K562 (cell line): ENCODE measurements around the gene CAPN14. TPM values are rescaled to one million over a fixed set of nuclear protein-coding genes. Genes with fewer than 3 reads are reported as not detected.

Experiments used
- ATAC-seq: fragments of 200-7000 bp; cut with Tn5 transposase; 3 replicates; pipeline ENCODE4 v1.9.1; 2020; ENCODE audit warnings: moderate library complexity
- BruUV-seq: library from RNA; stranded (reverse); fragments of 400-500 nt; replicated peaks from 2 replicates; lab custom pipeline; 2021; lab: Mats Ljungman, UMichigan
- CTCF ChIA-PET: fragments of 300-600 bp; formaldehyde crosslinking; extraction: SDS; loops from one replicate; lab custom pipeline; 2021; ENCODE audit warnings: low intra/inter-chr PET ratio; lab: Yijun Ruan, JAX
- POLR2A ChIA-PET: fragments of 300-600, 350-650 bp; sonication (Branson Sonifier 250); formaldehyde crosslinking; extraction: SDS; loops from one replicate; lab custom pipeline; 2021; ENCODE audit warnings: antibody characterized with exemption, inconsistent platforms; lab: Yijun Ruan, JAX
- DNase-seq, 4 experiments: peaks; one replicate each; pipeline versions ENCODE4 v3.0.0 to v3.0.0-alpha.2; 2011 to 2018; ENCODE audit warnings: low spot score in 3 of 4, mixed read lengths in 3 of 4; ENCODE audit errors: extremely low read depth in 1 of 4
- FAIRE-seq: peaks from 2 replicates; lab custom pipeline; 2011; peaks lifted over from hg19 to GRCh38; lab: Jason Lieb, UNC
- H2AFZ ChIP-seq: 2 replicates; pipeline ENCODE4 v1.6.0; 2011; ENCODE audit warnings: low read depth, low read length, control low read depth, inconsistent platforms
- H3K27ac ChIP-seq: fragments of 200-600 bp; 3 replicates; pipeline ENCODE4 v1.8.0; 2011; ENCODE audit warnings: low read depth, mild to moderate bottlenecking, control low read depth, inconsistent platforms, low read length, moderate library complexity, mixed read lengths; ENCODE audit errors: extremely low read depth
- H3K27me3 ChIP-seq, 2 experiments: fragments of 300-600 bp in 1 of 2; 2 replicates in 1 of 2; 3 replicates in 1 of 2; pipeline versions ENCODE4 v1.6.0 to v1.8.0; 2011; ENCODE audit warnings: inconsistent platforms in 2 of 2, low read length in 2 of 2, mild to moderate bottlenecking in 1 of 2, mixed read lengths in 1 of 2, moderate library complexity in 1 of 2; ENCODE audit not compliant: control insufficient read depth in 2 of 2, insufficient read depth in 2 of 2
- H3K36me3 ChIP-seq: fragments of 300-600 bp; 3 replicates; pipeline ENCODE4 v1.8.0; 2011; ENCODE audit warnings: mild to moderate bottlenecking, low read length, inconsistent platforms; ENCODE audit not compliant: control insufficient read depth, insufficient read depth
- H3K4me1 ChIP-seq, 2 experiments: fragments of 200-600 bp in 1 of 2; replicated peaks in 1 of 2; 2 replicates in 1 of 2; 3 replicates in 1 of 2; pipeline versions ENCODE4 v1.5.1 to v1.8.0; 2011; ENCODE audit warnings: inconsistent platforms in 2 of 2, low read length in 2 of 2, mild to moderate bottlenecking in 1 of 2, mixed read lengths in 1 of 2, moderate library complexity in 1 of 2; ENCODE audit not compliant: control insufficient read depth in 2 of 2, insufficient read depth in 2 of 2
- H3K4me2 ChIP-seq: 2 replicates; pipeline ENCODE4 v1.6.1; 2011; ENCODE audit warnings: low read length, control low read depth, inconsistent platforms, mixed read lengths; ENCODE audit not compliant: insufficient read depth
- H3K4me3 ChIP-seq: fragments of 200-600 bp; sonication (generic), shearing (Covaris generic); 2 replicates; pipeline ENCODE4 v1.5.1; 2016; ENCODE audit warnings: control low read depth, inconsistent platforms
- H3K79me2 ChIP-seq: fragments of 200-600 bp; 3 replicates; pipeline ENCODE4 v1.8.0; 2011; ENCODE audit warnings: low read length, inconsistent platforms; ENCODE audit not compliant: control insufficient read depth, insufficient read depth
- H3K9ac ChIP-seq, 2 experiments: 2 replicates each; pipeline versions ENCODE4 v1.6.0 to v1.6.1; 2011; ENCODE audit warnings: low read depth in 2 of 2, low read length in 2 of 2, control low read depth in 1 of 2, inconsistent platforms in 1 of 2, mild to moderate bottlenecking in 1 of 2, mixed read lengths in 1 of 2; ENCODE audit not compliant: insufficient read depth in 1 of 2
- H3K9me1 ChIP-seq: one replicate; pipeline ENCODE4 v1.6.0; 2011; ENCODE audit warnings: inconsistent platforms, mild to moderate bottlenecking, low read length, moderate library complexity; ENCODE audit not compliant: control insufficient read depth, insufficient read depth
- H3K9me3 ChIP-seq: replicated peaks from 2 replicates; pipeline ENCODE4 v1.5.1; 2011; ENCODE audit warnings: low read depth, low read length, inconsistent platforms; ENCODE audit not compliant: control insufficient read depth, insufficient read depth
- H4K20me1 ChIP-seq: replicated peaks from 2 replicates; pipeline ENCODE4 v1.6.1; 2011; ENCODE audit warnings: low read length, inconsistent platforms, mixed read lengths; ENCODE audit not compliant: control insufficient read depth, insufficient read depth
- CTBP1 ChIP-seq: fragments of 450-650 bp; IDR thresholded peaks from 2 replicates; pipeline ENCODE4 v1.6.1; 2016; ENCODE audit warnings: borderline replicate concordance
- ELF4 ChIP-seq: fragments of 450-650 bp; formaldehyde crosslinking; IDR thresholded peaks from 2 replicates; pipeline ENCODE4 v1.4.0; 2022; ENCODE audit warnings: missing genetic modification characterization
- FOXP1 ChIP-seq: sonication (generic); formaldehyde crosslinking; IDR thresholded peaks from 2 replicates; pipeline ENCODE4 v1.8.0; 2022; ENCODE audit warnings: mild to moderate bottlenecking, missing genetic modification reagents
- GABPB2 ChIP-seq: fragments of 250-450 bp; sonication (Bioruptor Pico); conservative IDR thresholded peaks from 2 replicates; pipeline ENCODE4 v1.5.1; 2021; ENCODE audit warnings: mild to moderate bottlenecking
- ILK ChIP-seq: fragments of 450-650 bp; IDR thresholded peaks from 2 replicates; pipeline ENCODE4 v1.6.1; 2016; ENCODE audit warnings: missing genetic modification characterization, low read depth, mild to moderate bottlenecking, missing compliant biosample characterization, moderate library complexity, borderline replicate concordance
- MAZ ChIP-seq, 2 experiments: fragments of 450-650 bp in 1 of 2; sonication (generic) in 1 of 2; formaldehyde crosslinking; IDR thresholded peaks in 1 of 2; conservative IDR thresholded peaks in 1 of 2; 2 replicates each; pipeline versions ENCODE4 v1.4.0 to v1.5.0; 2020; ENCODE audit warnings: mild to moderate bottlenecking in 1 of 2, missing genetic modification reagents in 1 of 2
- NFE2L1 ChIP-seq: fragments of 450-650 bp; IDR thresholded peaks from 2 replicates; pipeline ENCODE4 v1.6.1; 2016; ENCODE audit warnings: missing genetic modification characterization, low read depth, mild to moderate bottlenecking, missing compliant biosample characterization, moderate library complexity, borderline replicate concordance
- OTX1 ChIP-seq: fragments of 450-650 bp; formaldehyde crosslinking; IDR thresholded peaks from 2 replicates; pipeline ENCODE4 v1.4.0; 2022; ENCODE audit warnings: mild to moderate bottlenecking
- SRF ChIP-seq, 2 experiments: fragments of 250-450, 450-650 bp in 1 of 2; sonication (Bioruptor Pico) in 1 of 2; sonication (generic) in 1 of 2; formaldehyde crosslinking; IDR thresholded peaks; 2 replicates each; pipeline versions ENCODE4 v1.5.0 to v1.5.1; 2020 to 2022; ENCODE audit warnings: mild to moderate bottlenecking in 1 of 2, missing genetic modification reagents in 1 of 2
- WHSC1 ChIP-seq: IDR thresholded peaks from one replicate; pipeline ENCODE4 v1.6.1; 2012; ENCODE audit warnings: low read length, control low read depth, inconsistent platforms
- ZBTB5 ChIP-seq: fragments of 450-650 bp; IDR thresholded peaks from 2 replicates; pipeline ENCODE4 v1.6.1; 2017; ENCODE audit warnings: antibody characterized with exemption
- ZNF764 ChIP-seq: fragments of 250-450 bp; sonication (Bioruptor Pico); IDR thresholded peaks from 2 replicates; pipeline ENCODE4 v1.4.0; 2020; ENCODE audit warnings: low read depth, mild to moderate bottlenecking, moderate library complexity
- WGBS: fragments of 100-300 bp; shearing (Covaris generic); methylation state at CpG from one replicate; pipeline ENCODE4 v1.1.6; 2016; ENCODE audit warnings: low coverage, mixed read lengths; ENCODE audit not compliant: insufficient coverage; ENCODE audit errors: missing lambda C conversion rate; 5-methylcytosine and 5-hydroxymethylcytosine counted together
- in situ Hi-C: fragments of 300-500 bp; cut with MboI; formaldehyde crosslinking; loops from 4 replicates; pipeline ENCODE4 v1.15.0; 2018; ENCODE audit warnings: inconsistent platforms, mixed read lengths
- intact Hi-C: fragments of 100-400 bp; cut with micrococcal nuclease; formaldehyde crosslinking; loops from 2 replicates; pipeline ENCODE4 v1.14.2; 2022
- polyA plus RNA-seq, 8 experiments: library from polyadenylated mRNA; depleted of rRNA in 4 of 8; stranded (reverse) in 5 of 8; unstranded in 3 of 8; fragments of >200 nt; fragmentation: Nextera tagmentation in 2 of 8; fragmentation: Illumina TruSeq in 1 of 8; extraction: Ambion mirVana in 2 of 8; extraction: Trizol in 1 of 8; gene quantifications; 2 replicates each; pipeline versions ENCODE4 v1.2.1 to v1.2.3, GENCODE V29; 2011 to 2014; ENCODE audit warnings: inconsistent platforms in 1 of 8, missing spikeins in 1 of 8
- total RNA-seq, 7 experiments: library from RNA; depleted of rRNA in 6 of 7; stranded (reverse); fragments of >200 nt in 6 of 7; fragmentation: Illumina TruSeq in 2 of 7; extraction: Trizol in 2 of 7; gene quantifications; 2 replicates each; pipeline versions ENCODE4 v1.2.1 to v1.2.3, GENCODE V29; 2011 to 2021; ENCODE audit warnings: low replicate concordance in 1 of 7

Gene CAPN14
- total and polyA plus RNA-seq, 9 of the 15 experiments (the other 6 are each of a cell fraction or from before 2014, with no cell fraction given) = not detected

- WGBS = 0% methylated on average over 3 of the region's 3 CpGs
- no peak for ATAC-seq
- no peak for FAIRE-seq
- no peaks in the 10 kb centered on the region for H4K20me1 ChIP-seq
- H3K27me3 ChIP-seq = peaks cover 0 to 35% of the 10 kb centered on the region in 2 experiments; a peak in 4 of 5 replicates
- H3K9me3 ChIP-seq = no peaks in the 10 kb centered on the region
- H3K79me2 ChIP-seq = no peaks in the 10 kb centered on the region
- H3K4me1 ChIP-seq = no peaks in the 10 kb centered on the region; a peak in 1 of 5 replicates
- ChIA-PET CTCF (no interaction called here), POLR2A (interaction anchor here (1.3 kb wide), 1 partner anchor 23 kb away, joined by 3 read pairs; no protein-coding TSS in a partner anchor)
- no peak overlapping the region for H2AFZ ChIP-seq
- no peaks in the 10 kb centered on the region for H3K9me1 ChIP-seq
- in situ Hi-C loops = no loop called here
- H3K9ac ChIP-seq = no peak overlapping the region
- no peak overlapping the region for H3K4me3 ChIP-seq
- H3K4me2 ChIP-seq = no peak overlapping the region
- TF ChIP-seq GABPB2 (CRISPR knock-in tag) (no peak), ZNF764 (CRISPR knock-in tag) (no peak), OTX1 (no peak), ILK (no peak), ELF4 (CRISPR knock-in tag) (no peak), CTBP1 (no peak), WHSC1 (no peak), ZBTB5 (no peak), SRF (CRISPR knock-in tag; IDR thresholded peaks at IDR 0.05) (no peak), FOXP1 (CRISPR knock-in tag) (no peak), NFE2L1 (tag) (no peak), MAZ (CRISPR knock-in tag; conservative IDR thresholded peaks at IDR 0.05 in 1 of 2, IDR thresholded peaks at IDR 0.05 in 1 of 2) (no peak)
- H3K36me3 ChIP-seq = no peaks in the 10 kb centered on the region
- no peak for DNase-seq
- BruUV-seq = no TSS peak
- intact Hi-C loops = no loop called here
- H3K27ac ChIP-seq = no peak overlapping the region
These were observed 75.2 kb downstream of the CAPN14 start for GRCh38 chr2:31142110-31142509.
